ENCODE results near the gene PTPRM. TPM values are rescaled to one million over a fixed set of nuclear protein-coding genes. Genes with fewer than 3 reads are reported as not detected.

Gene PTPRM
- total and polyA plus RNA-seq, 2 of the 4 experiments (the other 2 are of a cell fraction) = 28.3 to 51.2 TPM

DNA sequence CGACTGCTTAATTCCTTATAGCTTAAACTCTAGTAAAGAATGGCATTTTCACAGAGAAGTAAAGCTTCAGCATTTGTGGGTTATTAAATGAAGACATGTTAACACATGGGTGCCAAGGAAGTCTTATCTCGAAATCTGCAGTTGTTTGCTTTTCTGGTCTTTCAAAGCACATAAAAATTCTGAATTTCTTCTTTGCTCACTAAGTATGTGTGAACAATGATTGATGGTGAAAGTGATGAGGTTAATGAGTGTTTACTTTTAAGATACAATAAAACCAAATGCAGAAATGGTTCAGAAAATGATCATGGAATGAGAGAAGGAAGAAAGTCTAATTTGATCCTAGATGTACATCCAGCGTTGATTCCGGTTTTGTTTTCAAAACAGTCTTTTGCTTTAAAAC, 807.6 kb downstream of the PTPRM start:
- in situ Hi-C loops (cut with MboI; ENCODE audit: low sequenced_read_pairs) = loop anchor here (25.0 kb wide), 1 partner anchor 587 kb away; no protein-coding TSS in a partner anchor
- H3K4ac ChIP-seq (ENCODE audit: low read depth, low read length) = no peak overlapping the region

More for the DNA sequence above, 807.6 kb downstream of the PTPRM start:
- DNase-seq (no peak), ATAC-seq (ENCODE audit: low read depth) (no peak)
- Histone ChIP-seq H2AK9ac (replicated peaks; ENCODE audit: low read depth, low read length, poor library complexity) (no peak overlapping the region), H3K56ac (ENCODE audit: extremely low read depth, insufficient read depth, low read length) (no peak overlapping the region), H3K23ac (ENCODE audit: low read depth, low read length) (no peak overlapping the region), H2AK5ac (ENCODE audit: low read depth, low read length) (no peak overlapping the region), H4K8ac (ENCODE audit: low read depth in 2 of 2, low read length in 2 of 2) (no peak overlapping the region), H3K4me3 (ENCODE audit: insufficient read depth, low read depth, low read length) (no peak overlapping the region), H2AFZ (replicated peaks; ENCODE audit: low read length, poor library complexity) (no peak overlapping the region), H3K79me1 (ENCODE audit: low read depth in 1 of 2, low read length in 2 of 2) (no peaks in the 10 kb centered on the region), H3K36me3 (ENCODE audit: control insufficient read depth, insufficient read depth, low read length) (peaks cover 15% of the 10 kb centered on the region), H4K91ac (ENCODE audit: insufficient read depth, low read depth, low read length) (no peak overlapping the region), H3K27ac (ENCODE audit: insufficient read depth, low read length) (no peak overlapping the region), H3K4me1 (ENCODE audit: control insufficient read depth, insufficient read depth, low read length) (peaks cover 5% of the 10 kb centered on the region), H4K20me1 (ENCODE audit: insufficient read depth, low read length) (no peaks in the 10 kb centered on the region), H3K9ac (ENCODE audit: low read depth, low read length) (no peak overlapping the region), H2BK5ac (ENCODE audit: low read depth, low read length, poor library complexity, severe bottlenecking) (no peak overlapping the region), H3K9me3 (ENCODE audit: control insufficient read depth, insufficient read depth, low read length) (no peaks in the 10 kb centered on the region), H3K18ac (ENCODE audit: low read depth, low read length) (no peak overlapping the region), H2BK15ac (ENCODE audit: low read depth, low read length) (no peak overlapping the region), H3K9me1 (ENCODE audit: insufficient read depth, low read length) (0 out of 2 replicates have a peak, but pooled peaks cover 6% of the 10 kb centered on the region), H4K5ac (ENCODE audit: low read depth, low read length) (no peak overlapping the region), H2BK120ac (ENCODE audit: low read depth, low read length) (no peak overlapping the region), H3K27me3 (ENCODE audit: control insufficient read depth, insufficient read depth, low read length) (no peaks in the 10 kb centered on the region), H3K14ac (replicated peaks; ENCODE audit: low read depth, low read length) (no peak overlapping the region), H2BK20ac (ENCODE audit: low read depth, low read length) (no peak overlapping the region), H3K4me2 (ENCODE audit: low read depth, low read length) (no peak overlapping the region)
- WGBS, 2 experiments (ENCODE audit: extremely low coverage in 2 of 2, insufficient read length in 1 of 2) = no CpG with 5 or more reads among the region's 4 CpGs
- intact Hi-C loops (cut with micrococcal nuclease) (no loop called here), dilution Hi-C loops (cut with HindIII; ENCODE audit: low sequenced_read_pairs, unreplicated experiment) (no loop called here)
- TF ChIP-seq CHD1 (IDR thresholded peaks at IDR 0.05; ENCODE audit: low read depth, low read length) (no peak), MAFK (IDR thresholded peaks at IDR 0.05; ENCODE audit: low read depth, low read length) (no peak), POLR2A (IDR thresholded peaks at IDR 0.05; ENCODE audit: low read depth, low read length) (no peak), CEBPB (IDR thresholded peaks at IDR 0.05; ENCODE audit: low read depth, low read length) (no peak), RCOR1 (IDR thresholded peaks at IDR 0.05; ENCODE audit: insufficient replicate concordance, low read length) (no peak), NFE2L2 (IDR thresholded peaks at IDR 0.05; ENCODE audit: low read depth, low read length) (no peak), MXI1 (IDR thresholded peaks at IDR 0.05; ENCODE audit: borderline replicate concordance, low read depth, low read length) (no peak), RFX5 (IDR thresholded peaks at IDR 0.05; ENCODE audit: low read depth, low read length) (no peak), SMC3 (IDR thresholded peaks at IDR 0.05; ENCODE audit: low read depth, low read length) (no peak), RAD21 (IDR thresholded peaks at IDR 0.05; ENCODE audit: low read length) (no peak), BHLHE40 (IDR thresholded peaks at IDR 0.05; ENCODE audit: low read depth, low read length) (no peak), FOS (IDR thresholded peaks at IDR 0.05; ENCODE audit: low read depth, low read length) (no peak), MAZ (IDR thresholded peaks at IDR 0.05; ENCODE audit: borderline replicate concordance, low read depth, low read length) (no peak)
- TF ChIP-seq, protein P1, sequence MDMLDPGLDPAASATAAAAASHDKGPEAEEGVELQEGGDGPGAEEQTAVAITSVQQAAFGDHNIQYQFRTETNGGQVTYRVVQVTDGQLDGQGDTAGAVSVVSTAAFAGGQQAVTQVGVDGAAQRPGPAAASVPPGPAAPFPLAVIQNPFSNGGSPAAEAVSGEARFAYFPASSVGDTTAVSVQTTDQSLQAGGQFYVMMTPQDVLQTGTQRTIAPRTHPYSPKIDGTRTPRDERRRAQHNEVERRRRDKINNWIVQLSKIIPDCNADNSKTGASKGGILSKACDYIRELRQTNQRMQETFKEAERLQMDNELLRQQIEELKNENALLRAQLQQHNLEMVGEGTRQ (IDR thresholded peaks at IDR 0.05; ENCODE audit: low read depth, low read length) = no peak
- TF ChIP-seq, protein P2, sequence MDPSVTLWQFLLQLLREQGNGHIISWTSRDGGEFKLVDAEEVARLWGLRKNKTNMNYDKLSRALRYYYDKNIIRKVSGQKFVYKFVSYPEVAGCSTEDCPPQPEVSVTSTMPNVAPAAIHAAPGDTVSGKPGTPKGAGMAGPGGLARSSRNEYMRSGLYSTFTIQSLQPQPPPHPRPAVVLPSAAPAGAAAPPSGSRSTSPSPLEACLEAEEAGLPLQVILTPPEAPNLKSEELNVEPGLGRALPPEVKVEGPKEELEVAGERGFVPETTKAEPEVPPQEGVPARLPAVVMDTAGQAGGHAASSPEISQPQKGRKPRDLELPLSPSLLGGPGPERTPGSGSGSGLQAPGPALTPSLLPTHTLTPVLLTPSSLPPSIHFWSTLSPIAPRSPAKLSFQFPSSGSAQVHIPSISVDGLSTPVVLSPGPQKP (IDR thresholded peaks at IDR 0.05; ENCODE audit: borderline replicate concordance, low read depth, low read length) = no peak
- TF ChIP-seq, protein P3, sequence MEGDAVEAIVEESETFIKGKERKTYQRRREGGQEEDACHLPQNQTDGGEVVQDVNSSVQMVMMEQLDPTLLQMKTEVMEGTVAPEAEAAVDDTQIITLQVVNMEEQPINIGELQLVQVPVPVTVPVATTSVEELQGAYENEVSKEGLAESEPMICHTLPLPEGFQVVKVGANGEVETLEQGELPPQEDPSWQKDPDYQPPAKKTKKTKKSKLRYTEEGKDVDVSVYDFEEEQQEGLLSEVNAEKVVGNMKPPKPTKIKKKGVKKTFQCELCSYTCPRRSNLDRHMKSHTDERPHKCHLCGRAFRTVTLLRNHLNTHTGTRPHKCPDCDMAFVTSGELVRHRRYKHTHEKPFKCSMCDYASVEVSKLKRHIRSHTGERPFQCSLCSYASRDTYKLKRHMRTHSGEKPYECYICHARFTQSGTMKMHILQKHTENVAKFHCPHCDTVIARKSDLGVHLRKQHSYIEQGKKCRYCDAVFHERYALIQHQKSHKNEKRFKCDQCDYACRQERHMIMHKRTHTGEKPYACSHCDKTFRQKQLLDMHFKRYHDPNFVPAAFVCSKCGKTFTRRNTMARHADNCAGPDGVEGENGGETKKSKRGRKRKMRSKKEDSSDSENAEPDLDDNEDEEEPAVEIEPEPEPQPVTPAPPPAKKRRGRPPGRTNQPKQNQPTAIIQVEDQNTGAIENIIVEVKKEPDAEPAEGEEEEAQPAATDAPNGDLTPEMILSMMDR (conservative IDR thresholded peaks at IDR 0.05; ENCODE audit: low read depth, low read length) = no peak
- ChIA-PET CTCF (interaction anchor here (1.4 kb wide), 1 partner anchor 14 kb away, joined by 5 read pairs; no protein-coding TSS in a partner anchor), POLR2A (ENCODE audit: unreplicated experiment) (no interaction called here)
- no TSS peak for BruUV-seq (replicated peaks)
